ENCODE measurements around the gene FANCI. TPM values are rescaled to one million over a fixed set of nuclear protein-coding genes. Genes with fewer than 3 reads are reported as not detected.

FANCI gene
- total RNA-seq, 1 donor from 2014 or later = 11.3 TPM

DNA sequence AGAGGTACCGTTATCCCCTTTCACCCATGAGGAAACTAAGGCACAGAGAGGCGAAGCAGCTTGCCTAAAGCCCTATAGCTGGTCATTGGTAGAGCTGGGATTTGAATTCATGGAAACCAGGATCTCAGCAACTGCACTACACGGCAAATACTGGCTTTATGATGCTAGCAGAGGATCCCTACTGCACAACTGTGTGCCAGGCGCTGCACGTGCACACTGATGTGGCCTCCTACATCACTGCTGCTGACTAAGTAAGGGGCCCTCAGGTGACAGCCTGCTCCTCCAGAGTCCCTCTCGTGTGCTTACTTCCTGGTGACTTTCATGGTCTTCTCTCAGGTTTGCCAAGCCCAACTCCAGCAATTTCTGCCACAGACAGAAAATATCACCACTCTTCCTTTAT is 94.3 kb downstream of the FANCI start:
- Mint-ChIP-seq H3K36me3 (ENCODE audit: unreplicated experiment) (no peaks in the 10 kb centered on the region), H3K4me1 (ENCODE audit: unreplicated experiment) (peaks cover 18% of the 10 kb centered on the region), H3K27ac (ENCODE audit: unreplicated experiment) (no peak overlapping the region), H3K27me3 (ENCODE audit: unreplicated experiment) (peaks cover 32% of the 10 kb centered on the region), H3K9me3 (ENCODE audit: unreplicated experiment) (no peaks in the 10 kb centered on the region), H3K4me3 (ENCODE audit: unreplicated experiment) (no peak overlapping the region)
- DNase-seq (ENCODE audit: extremely low spot score, unreplicated experiment) = no peak
- TF ChIP-seq CTCF (IDR thresholded peaks at IDR 0.05) = no peak

DNA sequence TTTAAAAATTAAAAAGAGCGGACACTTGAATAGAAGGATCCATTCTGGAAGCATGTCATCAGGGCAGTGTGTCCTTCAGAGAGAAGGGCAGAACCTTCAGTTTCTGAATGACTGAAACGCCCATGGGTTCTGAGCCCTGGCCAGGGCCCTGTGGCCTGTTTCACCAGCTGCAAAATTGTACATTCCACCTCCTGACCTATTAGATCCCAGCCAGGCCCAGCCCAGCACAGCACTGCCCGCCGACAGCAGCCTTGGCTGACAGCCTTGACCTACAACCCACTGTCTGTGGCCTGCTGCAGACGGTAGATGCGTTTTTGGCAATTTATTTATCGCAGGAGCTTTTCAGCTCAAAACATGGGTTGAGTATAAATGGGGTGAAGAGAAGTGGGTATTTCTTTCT is 96.8 kb downstream of the FANCI start:
- H3K27me3 Mint-ChIP-seq (ENCODE audit: unreplicated experiment) = peaks cover 48% of the 10 kb centered on the region
- H3K36me3 Mint-ChIP-seq (ENCODE audit: unreplicated experiment) = no peaks in the 10 kb centered on the region
- no peak for TF ChIP-seq CTCF (IDR thresholded peaks at IDR 0.05)
- H3K4me3 Mint-ChIP-seq (ENCODE audit: unreplicated experiment) = no peak overlapping the region
- no peak overlapping the region for H3K27ac Mint-ChIP-seq (ENCODE audit: unreplicated experiment)
- no peaks in the 10 kb centered on the region for H3K9me3 Mint-ChIP-seq (ENCODE audit: unreplicated experiment)
- DNase-seq (ENCODE audit: extremely low spot score, unreplicated experiment) = no peak
- peaks cover 9% of the 10 kb centered on the region for H3K4me1 Mint-ChIP-seq (ENCODE audit: unreplicated experiment)

- no peaks in the 10 kb centered on the region for H3K9me3 Mint-ChIP-seq (ENCODE audit: unreplicated experiment)
- H3K27ac Mint-ChIP-seq (ENCODE audit: unreplicated experiment) = no peak overlapping the region
- H3K36me3 Mint-ChIP-seq (ENCODE audit: unreplicated experiment) = no peaks in the 10 kb centered on the region
- no peak for TF ChIP-seq CTCF (IDR thresholded peaks at IDR 0.05)
- H3K27me3 Mint-ChIP-seq (ENCODE audit: unreplicated experiment) = peaks cover 56% of the 10 kb centered on the region
- H3K4me3 Mint-ChIP-seq (ENCODE audit: unreplicated experiment) = no peak overlapping the region
- peaks cover 2% of the 10 kb centered on the region for H3K4me1 Mint-ChIP-seq (ENCODE audit: unreplicated experiment)
- no peak for DNase-seq (ENCODE audit: extremely low spot score, unreplicated experiment)
Measured at GRCh38 chr15:89341316-89342005, 97.7 kb downstream of the FANCI start.

GRCh38 chr15:89342840-89343239 is 99.1 kb downstream of the FANCI start:
- no peaks in the 10 kb centered on the region for H3K9me3 Mint-ChIP-seq (ENCODE audit: unreplicated experiment)
- no peaks in the 10 kb centered on the region for H3K36me3 Mint-ChIP-seq (ENCODE audit: unreplicated experiment)
- no peaks in the 10 kb centered on the region for H3K4me1 Mint-ChIP-seq (ENCODE audit: unreplicated experiment)
- DNase-seq (ENCODE audit: extremely low spot score, unreplicated experiment) = no peak
- H3K27ac Mint-ChIP-seq (ENCODE audit: unreplicated experiment) = no peak overlapping the region
- no peak overlapping the region for H3K4me3 Mint-ChIP-seq (ENCODE audit: unreplicated experiment)
- H3K27me3 Mint-ChIP-seq (ENCODE audit: unreplicated experiment) = peaks cover 62% of the 10 kb centered on the region
- no peak for TF ChIP-seq CTCF (IDR thresholded peaks at IDR 0.05)

DNA sequence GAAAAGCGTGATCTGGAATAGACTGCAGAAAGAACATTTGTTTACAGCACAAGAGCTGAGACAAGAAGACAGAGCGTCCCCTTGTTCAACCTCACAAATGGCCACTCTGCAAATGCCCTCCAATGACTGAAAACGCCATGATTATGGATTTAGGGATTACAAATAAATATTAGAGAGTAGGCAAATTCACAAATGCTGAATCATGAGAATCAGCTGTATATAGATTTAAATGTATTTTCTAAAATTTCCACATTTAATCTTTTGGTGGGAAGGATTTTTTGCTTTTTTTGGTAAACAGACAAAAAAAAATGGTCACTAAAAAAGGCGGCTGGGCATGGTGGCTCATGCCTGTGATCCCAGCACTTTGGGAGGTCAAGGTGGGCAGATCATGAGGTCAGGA is 101.5 kb downstream of the FANCI start:
- no peak for TF ChIP-seq CTCF (IDR thresholded peaks at IDR 0.05)
- Mint-ChIP-seq H3K27me3 (ENCODE audit: unreplicated experiment) (peaks cover 63% of the 10 kb centered on the region), H3K36me3 (ENCODE audit: unreplicated experiment) (no peaks in the 10 kb centered on the region), H3K27ac (ENCODE audit: unreplicated experiment) (no peak overlapping the region), H3K9me3 (ENCODE audit: unreplicated experiment) (no peaks in the 10 kb centered on the region), H3K4me3 (ENCODE audit: unreplicated experiment) (no peak overlapping the region), H3K4me1 (ENCODE audit: unreplicated experiment) (no peaks in the 10 kb centered on the region)
- no peak for DNase-seq (ENCODE audit: extremely low spot score, unreplicated experiment)

Measured in osteocyte (in vitro differentiated cells).